CD14-positive monocyte (primary cell): ENCODE data around the gene CYP4F8. TPM values are rescaled to one million over a fixed set of nuclear protein-coding genes. Genes with fewer than 3 reads are reported as not detected.

ENCODE experiments used
- DNase-seq, 3 donors: peaks; one replicate each; pipeline ENCODE4 v3.0.0-alpha.2; 2011 to 2022
- H2AFZ ChIP-seq: 2 replicates; pipeline ENCODE4 v1.6.0; 2012; ENCODE audit warnings: mild to moderate bottlenecking, low read depth, low read length, inconsistent platforms; ENCODE audit not compliant: insufficient read depth, poor library complexity, severe bottlenecking
- H3K27ac ChIP-seq, 2 donors: 1 replicate in 1 of 2; 2 replicates in 1 of 2; pipeline ENCODE4 v1.5.1; 2012 to 2013; ENCODE audit warnings: low read length in 2 of 2, control low read depth in 1 of 2, inconsistent platforms in 1 of 2, low read depth in 1 of 2, mild to moderate bottlenecking in 1 of 2
- H3K27me3 ChIP-seq, 2 donors: one replicate each; pipeline versions ENCODE4 v1.6.0 to v1.6.1; 2011 to 2013; ENCODE audit warnings: low read length in 2 of 2; ENCODE audit not compliant: control insufficient read depth in 2 of 2, insufficient read depth in 2 of 2
- H3K36me3 ChIP-seq, 2 donors: replicated peaks in 1 of 2; 1 replicate in 1 of 2; 2 replicates in 1 of 2; pipeline versions ENCODE4 v1.5.1 to v1.6.1; 2012 to 2013; ENCODE audit warnings: low read length in 2 of 2, control low read depth in 1 of 2, inconsistent platforms in 1 of 2, mild to moderate bottlenecking in 1 of 2; ENCODE audit not compliant: insufficient read depth in 2 of 2, control insufficient read depth in 1 of 2
- H3K4me1 ChIP-seq, 2 donors: 1 replicate in 1 of 2; 2 replicates in 1 of 2; pipeline versions ENCODE4 v1.5.1 to v1.6.1; 2012 to 2013; ENCODE audit warnings: low read length in 2 of 2, control low read depth in 1 of 2, inconsistent platforms in 1 of 2, mild to moderate bottlenecking in 1 of 2, moderate library complexity in 1 of 2; ENCODE audit not compliant: insufficient read depth in 2 of 2, control insufficient read depth in 1 of 2
- H3K4me2 ChIP-seq: replicated peaks from 2 replicates; pipeline ENCODE3; 2012; ENCODE audit warnings: low read length, moderate library complexity, mild to moderate bottlenecking; ENCODE audit not compliant: poor library complexity, severe bottlenecking; ENCODE audit errors: extremely low read depth
- H3K4me3 ChIP-seq, 3 experiments: fragments of 200-600 bp in 1 of 3; sonication (generic) in 1 of 3; replicated peaks in 1 of 3; 1 replicate in 2 of 3; 2 replicates in 1 of 3; pipeline ENCODE4 v1.5.1; 2011 to 2013; ENCODE audit warnings: low read length in 3 of 3, mild to moderate bottlenecking in 3 of 3, control low read depth in 2 of 3, low read depth in 2 of 3, inconsistent platforms in 1 of 3, moderate library complexity in 1 of 3
- H3K79me2 ChIP-seq: 2 replicates; pipeline ENCODE4 v1.6.0; 2012; ENCODE audit warnings: mild to moderate bottlenecking, control low read depth, inconsistent platforms, low read length, moderate library complexity; ENCODE audit not compliant: insufficient read depth
- H3K9ac ChIP-seq: 2 replicates; pipeline ENCODE4 v1.6.0; 2017; ENCODE audit warnings: low read length, mild to moderate bottlenecking; ENCODE audit not compliant: insufficient read depth, poor library complexity, severe bottlenecking
- H3K9me3 ChIP-seq, 2 donors: replicated peaks in 1 of 2; 1 replicate in 1 of 2; 2 replicates in 1 of 2; pipeline versions ENCODE4 v1.5.1 to v1.6.1; 2012 to 2013; ENCODE audit warnings: low read length in 2 of 2, control low read depth in 1 of 2; ENCODE audit not compliant: control insufficient read depth in 1 of 2, insufficient read depth in 1 of 2
- H4K20me1 ChIP-seq: 2 replicates; pipeline ENCODE4 v1.6.0; 2012; ENCODE audit warnings: mild to moderate bottlenecking, low read length, control low read depth, moderate library complexity; ENCODE audit not compliant: insufficient read depth
- H3K27ac Mint-ChIP-seq, 7 donors: one replicate each; pipeline ENCODE4 v1.8.0; 2020; ENCODE audit warnings: mild to moderate bottlenecking in 7 of 7, mixed read lengths in 7 of 7, moderate library complexity in 6 of 7, inconsistent platforms in 2 of 7
- H3K27me3 Mint-ChIP-seq, 3 donors: one replicate each; pipeline ENCODE4 v1.8.0; 2021 to 2022; ENCODE audit warnings: low read depth in 3 of 3, mild to moderate bottlenecking in 3 of 3, mixed read lengths in 3 of 3, moderate library complexity in 3 of 3, inconsistent platforms in 1 of 3
- H3K36me3 Mint-ChIP-seq, 2 donors: one replicate each; pipeline ENCODE4 v1.8.0; 2020; ENCODE audit warnings: mixed read lengths in 2 of 2, inconsistent platforms in 1 of 2, mild to moderate bottlenecking in 1 of 2
- H3K4me1 Mint-ChIP-seq: one replicate; pipeline ENCODE4 v1.8.0; 2020; ENCODE audit warnings: mild to moderate bottlenecking, mixed read lengths
- H3K4me3 Mint-ChIP-seq, 2 donors: one replicate each; pipeline ENCODE4 v1.8.0; 2020; ENCODE audit warnings: mild to moderate bottlenecking in 2 of 2, mixed read lengths in 2 of 2, moderate library complexity in 1 of 2
- H3K9me3 Mint-ChIP-seq, 7 donors: one replicate each; pipeline ENCODE4 v1.8.0; 2020 to 2022; ENCODE audit warnings: mixed read lengths in 7 of 7, mild to moderate bottlenecking in 6 of 7, moderate library complexity in 6 of 7, inconsistent platforms in 2 of 7
- WGBS: methylation state at CpG from one replicate; pipeline ENCODE4 v1.1.5; 2013; ENCODE audit warnings: missing lambda C conversion rate; ENCODE audit not compliant: insufficient coverage; 5-methylcytosine and 5-hydroxymethylcytosine counted together
- intact Hi-C, 2 donors: fragments of 100-400 bp; cut with micrococcal nuclease; formaldehyde crosslinking; loops; one replicate each; pipeline versions ENCODE4 v1.15.0 to v1.15.1; 2023
- polyA plus RNA-seq, 3 donors: library from polyadenylated mRNA; depleted of rRNA in 1 of 3; unstranded in 2 of 3; stranded (reverse) in 1 of 3; fragments of 300-500 nt in 2 of 3; fragments of >200 nt in 1 of 3; fragmentation: Illumina TruSeq in 2 of 3; gene quantifications; 1 replicate in 2 of 3; 2 replicates in 1 of 3; pipeline ENCODE4 v1.2.3, GENCODE V29; 2012 to 2021
- TF ChIP-seq, protein P1 (sequence below): fragments of 200-600 bp; IDR thresholded peaks from one replicate; pipeline ENCODE4 v1.8.0; 2022; ENCODE audit warnings: antibody characterized with exemption, mild to moderate bottlenecking

The CYP4F8 gene
- polyA plus RNA-seq, 3 donors: not detected

DNA sequence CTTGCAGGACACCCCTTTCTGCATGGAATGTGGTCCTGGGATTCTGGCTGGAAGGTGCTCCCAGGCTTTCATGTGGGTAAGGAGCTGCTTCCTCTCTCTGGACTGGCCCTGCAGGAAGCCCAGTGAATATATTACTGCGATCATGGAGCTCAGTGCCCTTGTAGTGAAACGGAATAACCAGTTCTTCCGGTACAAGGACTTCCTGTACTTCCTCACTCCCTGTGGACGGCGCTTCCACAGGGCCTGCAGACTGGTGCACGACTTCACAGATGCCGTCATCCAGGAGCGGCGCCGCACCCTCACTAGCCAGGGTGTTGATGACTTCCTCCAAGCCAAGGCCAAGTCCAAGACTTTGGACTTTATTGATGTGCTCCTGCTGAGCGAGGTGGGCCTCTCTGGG, 8.0 kb downstream of the CYP4F8 start:
- no peak overlapping the region for H2AFZ ChIP-seq
- peak overlapping the region in 1 of 7 donors; percentile 65 for H3K27ac Mint-ChIP-seq
- no peak overlapping the region for H3K4me3 Mint-ChIP-seq
- peaks cover 5% of the 10 kb centered on the region for H3K4me1 Mint-ChIP-seq
- no peaks in the 10 kb centered on the region for H3K79me2 ChIP-seq
- no peaks in the 10 kb centered on the region for H3K27me3 ChIP-seq
- no peak overlapping the region for H3K4me2 ChIP-seq
- H3K4me3 ChIP-seq: no peak overlapping the region
- H3K9ac ChIP-seq: no peak overlapping the region
- no peaks in the 10 kb centered on the region for H3K9me3 Mint-ChIP-seq
- H3K9me3 ChIP-seq: no peaks in the 10 kb centered on the region
- no peaks in the 10 kb centered on the region for H3K4me1 ChIP-seq
- H3K36me3 ChIP-seq: no peaks in the 10 kb centered on the region
- no peak for DNase-seq
- intact Hi-C loops: loop anchor here (10.0 kb wide), 2 partner anchors 562 to 792 kb away; partner anchors contain the start of gene FAM32A (in 1 of the 2)
- no peaks in the 10 kb centered on the region for H4K20me1 ChIP-seq
- no peaks in the 10 kb centered on the region for H3K36me3 Mint-ChIP-seq
- WGBS: 73% methylated on average over 11 of the region's 11 CpGs
- no peak overlapping the region for H3K27ac ChIP-seq
- H3K27me3 Mint-ChIP-seq: peaks cover 7 to 14% (median 12%) of the 10 kb centered on the region in 3 donors
- TF ChIP-seq, protein P1, sequence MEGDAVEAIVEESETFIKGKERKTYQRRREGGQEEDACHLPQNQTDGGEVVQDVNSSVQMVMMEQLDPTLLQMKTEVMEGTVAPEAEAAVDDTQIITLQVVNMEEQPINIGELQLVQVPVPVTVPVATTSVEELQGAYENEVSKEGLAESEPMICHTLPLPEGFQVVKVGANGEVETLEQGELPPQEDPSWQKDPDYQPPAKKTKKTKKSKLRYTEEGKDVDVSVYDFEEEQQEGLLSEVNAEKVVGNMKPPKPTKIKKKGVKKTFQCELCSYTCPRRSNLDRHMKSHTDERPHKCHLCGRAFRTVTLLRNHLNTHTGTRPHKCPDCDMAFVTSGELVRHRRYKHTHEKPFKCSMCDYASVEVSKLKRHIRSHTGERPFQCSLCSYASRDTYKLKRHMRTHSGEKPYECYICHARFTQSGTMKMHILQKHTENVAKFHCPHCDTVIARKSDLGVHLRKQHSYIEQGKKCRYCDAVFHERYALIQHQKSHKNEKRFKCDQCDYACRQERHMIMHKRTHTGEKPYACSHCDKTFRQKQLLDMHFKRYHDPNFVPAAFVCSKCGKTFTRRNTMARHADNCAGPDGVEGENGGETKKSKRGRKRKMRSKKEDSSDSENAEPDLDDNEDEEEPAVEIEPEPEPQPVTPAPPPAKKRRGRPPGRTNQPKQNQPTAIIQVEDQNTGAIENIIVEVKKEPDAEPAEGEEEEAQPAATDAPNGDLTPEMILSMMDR: no peak

DNA sequence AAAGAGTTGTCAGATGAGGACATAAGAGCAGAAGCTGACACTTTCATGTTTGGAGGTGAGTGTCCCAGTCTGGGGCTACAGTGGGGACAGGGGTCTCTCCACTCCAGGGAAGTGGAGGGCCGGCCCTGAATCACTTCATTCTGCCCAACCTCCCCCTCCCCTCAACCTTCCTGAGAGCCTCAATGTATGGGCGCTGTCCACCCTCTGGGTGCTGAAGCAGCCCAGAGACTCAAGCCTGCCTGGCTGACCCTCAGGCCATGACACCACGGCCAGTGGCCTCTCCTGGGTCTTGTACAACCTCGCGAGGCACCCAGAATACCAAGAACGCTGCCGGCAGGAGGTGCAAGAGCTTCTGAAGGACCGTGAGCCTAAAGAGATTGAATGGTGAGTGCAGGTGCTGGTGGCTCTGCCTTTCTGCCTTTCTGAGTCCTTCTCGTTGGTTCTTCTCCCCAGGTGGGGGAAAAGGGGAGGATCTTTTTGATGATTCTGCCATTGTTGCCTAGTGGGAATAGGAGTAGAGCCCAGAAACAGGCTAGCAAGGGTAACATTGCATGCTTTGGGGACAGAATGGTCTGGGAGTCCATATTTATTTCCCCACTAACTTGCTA, 8.8 kb downstream of the CYP4F8 start:
- Histone ChIP-seq H3K79me2 (no peaks in the 10 kb centered on the region), H3K36me3 (no peaks in the 10 kb centered on the region), H3K4me2 (no peak overlapping the region), H3K9ac (no peak overlapping the region), H4K20me1 (no peaks in the 10 kb centered on the region), H3K27me3 (no peaks in the 10 kb centered on the region), H3K4me3 (no peak overlapping the region), H3K9me3 (no peaks in the 10 kb centered on the region), H2AFZ (no peak overlapping the region), H3K27ac (no peak overlapping the region), H3K4me1 (no peaks in the 10 kb centered on the region)
- Mint-ChIP-seq H3K4me3 (no peak overlapping the region), H3K36me3 (no peaks in the 10 kb centered on the region), H3K9me3 (peaks cover 0 to 2% (median 0%) of the 10 kb centered on the region in 7 donors), H3K4me1 (no peaks in the 10 kb centered on the region), H3K27ac (no peak overlapping the region), H3K27me3 (peaks cover 9 to 13% (median 12%) of the 10 kb centered on the region in 3 donors)
- 10% methylated on average over 7 of the region's 9 CpGs for WGBS
- TF ChIP-seq, protein P1: no peak
- DNase-seq: no peak
- intact Hi-C loops: loop anchor here (10.0 kb wide), 2 partner anchors 561 to 791 kb away; partner anchors contain the start of gene FAM32A (in 1 of the 2)
